K562 (cell line): Measurements from ENCODE around the gene WDR44. TPM values are rescaled to one million over a fixed set of nuclear protein-coding genes. Genes with fewer than 3 reads are reported as not detected.

Experiments
- AFF4 ChIP-seq: sonication (generic); formaldehyde crosslinking; IDR thresholded peaks from 2 replicates; pipeline ENCODE4 v1.8.0; 2023; ENCODE audit warnings: mild to moderate bottlenecking, missing genetic modification reagents
- ARID1B ChIP-seq: fragments of 450-650 bp; IDR thresholded peaks from 2 replicates; pipeline ENCODE4 v1.6.1; 2016; ENCODE audit warnings: antibody characterized with exemption, mild to moderate bottlenecking, inconsistent platforms
- CTBP1 ChIP-seq: fragments of 450-650 bp; IDR thresholded peaks from 2 replicates; pipeline ENCODE4 v1.6.1; 2016; ENCODE audit warnings: borderline replicate concordance
- MCM2 ChIP-seq: fragments of 450-650 bp; IDR thresholded peaks from 2 replicates; pipeline ENCODE4 v1.6.1; 2017; ENCODE audit warnings: low read depth, mild to moderate bottlenecking
- MCM5 ChIP-seq: fragments of 450-650 bp; IDR thresholded peaks from 2 replicates; pipeline ENCODE4 v1.6.1; 2016; ENCODE audit warnings: low read depth
- MYC ChIP-seq, 2 experiments: fragments of 250-450 bp in 1 of 2; sonication (Bioruptor Pico) in 1 of 2; IDR thresholded peaks; 2 replicates each; pipeline versions ENCODE4 v1.5.1 to v1.6.1; 2012 to 2021; ENCODE audit warnings: low read depth in 2 of 2, borderline replicate concordance in 1 of 2, improper control_type of control experiment in 1 of 2, low read length in 1 of 2, mild to moderate bottlenecking in 1 of 2, moderate library complexity in 1 of 2
- SPI1 ChIP-seq: IDR thresholded peaks from 2 replicates; pipeline ENCODE4 v1.6.1; 2011; ENCODE audit warnings: low read depth, low read length, control low read depth, borderline replicate concordance
- ZFX ChIP-seq: sonication (generic); formaldehyde crosslinking; IDR thresholded peaks from 2 replicates; pipeline ENCODE4 v1.8.0; 2022; ENCODE audit warnings: mild to moderate bottlenecking, missing genetic modification reagents, moderate library complexity
- ZNF354B ChIP-seq: fragments of 250-450 bp; sonication (Bioruptor Pico); IDR thresholded peaks from 2 replicates; pipeline ENCODE4 v1.4.0; 2020
- polyA plus RNA-seq, 8 experiments: library from polyadenylated mRNA; depleted of rRNA in 4 of 8; stranded (reverse) in 5 of 8; unstranded in 3 of 8; fragments of >200 nt; fragmentation: Nextera tagmentation in 2 of 8; fragmentation: Illumina TruSeq in 1 of 8; extraction: Ambion mirVana in 2 of 8; extraction: Trizol in 1 of 8; gene quantifications; 2 replicates each; pipeline versions ENCODE4 v1.2.1 to v1.2.3, GENCODE V29; 2011 to 2014; ENCODE audit warnings: inconsistent platforms in 1 of 8, missing spikeins in 1 of 8
- total RNA-seq, 7 experiments: library from RNA; depleted of rRNA in 6 of 7; stranded (reverse); fragments of >200 nt in 6 of 7; fragmentation: Illumina TruSeq in 2 of 7; extraction: Trizol in 2 of 7; gene quantifications; 2 replicates each; pipeline versions ENCODE4 v1.2.1 to v1.2.3, GENCODE V29; 2011 to 2021; ENCODE audit warnings: low replicate concordance in 1 of 7

WDR44 gene
- total and polyA plus RNA-seq, 9 of the 15 experiments (the other 6 are each of a cell fraction or from before 2014, with no cell fraction given) = 5.6 to 20.0 (median 14.6) TPM

DNA sequence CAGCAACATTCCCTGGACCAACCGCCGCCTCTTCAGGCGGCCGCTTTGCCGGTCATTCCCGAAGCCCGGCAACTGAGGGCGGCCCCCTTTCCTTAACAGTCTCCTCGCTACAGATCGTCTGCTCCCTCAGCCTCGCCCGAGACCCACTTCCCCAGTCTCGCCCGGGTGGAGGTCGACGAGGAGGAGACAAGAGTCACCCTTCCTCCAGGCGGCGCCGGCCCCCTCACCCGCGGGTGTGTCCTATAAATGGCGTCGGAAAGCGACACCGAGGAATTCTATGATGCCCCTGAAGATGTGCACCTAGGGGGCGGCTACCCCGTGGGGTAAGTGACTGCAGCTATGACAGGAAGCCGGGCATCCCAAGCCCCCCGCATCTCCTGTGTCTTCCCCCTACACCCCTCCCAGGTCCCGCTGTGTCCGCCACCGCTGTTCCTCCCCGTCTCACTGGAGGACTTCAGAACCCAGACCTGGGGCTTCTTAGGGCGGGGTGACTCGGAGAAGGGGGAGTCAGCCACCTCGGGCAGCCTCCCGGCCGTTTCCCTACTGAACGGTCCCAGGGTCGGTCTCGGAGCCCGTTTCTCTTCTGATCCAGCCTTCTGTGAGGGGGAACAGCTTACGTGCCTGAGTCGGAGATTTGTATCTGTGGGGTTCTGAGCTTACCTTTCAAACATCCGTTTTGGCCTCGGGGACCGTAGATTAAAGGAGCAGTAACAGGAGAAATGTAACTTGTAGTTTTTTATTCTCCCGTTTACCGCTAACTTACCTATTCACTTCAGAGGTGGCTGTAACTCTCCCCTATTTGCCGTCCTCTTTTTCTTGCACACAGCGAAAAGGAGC, 570 bp downstream of the WDR44 start (continued):
- TF ChIP-seq MYC (IDR thresholded peaks at IDR 0.05; ENCODE audit: low read depth, low read length) (no peak), MYC (CRISPR knock-in tag; IDR thresholded peaks at IDR 0.05; ENCODE audit: borderline replicate concordance, low read depth) (0 out of 2 replicates have a peak, but pooled peaks have one; percentile 21), AFF4 (0 out of 2 replicates have a peak, but pooled peaks have one; percentile 23), MCM5 (no peak), ZNF354B (no peak), CTBP1 (peak; percentile 30; the same call in 1 of the 2 replicates), SPI1 (0 out of 2 replicates have a peak, but pooled peaks have one; percentile 40), ARID1B (0 out of 2 replicates have a peak, but pooled peaks have one; percentile 4), MCM2 (no peak), ZFX (CRISPR knock-in tag) (0 out of 2 replicates have a peak, but pooled peaks have one; percentile 30)
